GM19438 (cell line): ENCODE results near the gene PDHA1.

Source experiments
- ATAC-seq: cut with Tn5 transposase; IDR thresholded peaks from one replicate; pipeline ENCODE4 v1.9.1; 2021; ENCODE audit warnings: low read depth; ENCODE audit not compliant: unreplicated experiment

The PDHA1 gene

GRCh38 chrX:19373351-19373891 is 29.7 kb downstream of the PDHA1 start:
- no peak for ATAC-seq

GRCh38 chrX:19375546-19375945 is 31.8 kb downstream of the PDHA1 start:
- no peak for ATAC-seq

GRCh38 chrX:19377799-19378198 is 34.1 kb downstream of the PDHA1 start:
- no peak for ATAC-seq

GRCh38 chrX:19381326-19381725 is 37.6 kb downstream of the PDHA1 start:
- ATAC-seq: no peak

DNA sequence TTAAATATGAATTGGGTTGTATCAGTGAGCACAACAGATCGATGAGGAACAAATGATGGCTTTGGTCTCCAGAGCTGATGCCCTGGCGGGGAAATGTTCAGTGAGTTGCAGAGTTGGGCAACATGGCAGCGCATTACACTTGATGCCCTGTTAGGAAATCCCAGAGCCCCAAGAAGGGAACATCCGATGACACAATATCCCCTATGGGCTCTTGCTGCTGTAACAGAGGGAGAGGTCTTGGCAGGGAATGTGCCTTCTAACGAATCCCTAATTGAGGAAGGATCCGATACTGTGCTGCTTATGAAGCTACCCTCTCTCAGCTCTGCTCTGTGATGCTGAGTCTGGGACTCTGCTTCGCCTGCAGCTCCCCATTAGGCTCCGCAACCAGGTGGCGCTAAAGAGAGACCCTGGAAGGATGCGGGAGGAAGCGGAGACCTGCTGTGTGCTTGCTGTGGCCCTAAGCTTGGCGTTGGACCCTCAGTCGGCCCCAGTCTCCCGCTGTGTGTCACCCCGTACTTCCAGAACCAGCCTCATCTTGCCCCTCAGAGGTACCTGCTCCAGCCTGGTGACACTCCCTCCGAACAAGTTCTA is 38.9 kb downstream of the PDHA1 start:
- peak; percentile 60 for ATAC-seq

- no peak for ATAC-seq
Observed at GRCh38 chrX:19386679-19387078, 43.0 kb downstream of the PDHA1 start.

- ATAC-seq: no peak
Observed at GRCh38 chrX:19388064-19388679, 44.4 kb downstream of the PDHA1 start.

DNA sequence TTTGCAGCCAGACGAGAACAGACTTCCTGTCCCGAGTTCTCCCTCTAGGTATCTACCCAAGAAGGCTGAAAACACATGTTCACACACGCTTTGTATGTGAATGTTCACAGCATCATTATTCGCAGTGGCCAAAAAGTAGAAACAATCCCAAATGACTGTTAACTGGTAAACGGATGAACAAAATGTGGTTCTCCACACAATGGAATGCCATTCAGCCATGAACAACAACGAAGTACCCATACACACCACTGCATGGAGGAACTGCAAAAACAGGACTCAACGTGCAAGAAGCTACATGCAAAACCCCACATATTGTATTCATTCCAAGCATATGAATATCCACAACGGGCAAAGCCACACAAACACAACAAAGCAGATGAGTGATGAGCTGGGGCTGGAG is 45.0 kb downstream of the PDHA1 start:
- no peak for ATAC-seq

GRCh38 chrX:19389227-19389845 is 45.6 kb downstream of the PDHA1 start:
- ATAC-seq: no peak

- no peak for ATAC-seq
Observed at GRCh38 chrX:19392078-19392477, 48.4 kb downstream of the PDHA1 start.

DNA sequence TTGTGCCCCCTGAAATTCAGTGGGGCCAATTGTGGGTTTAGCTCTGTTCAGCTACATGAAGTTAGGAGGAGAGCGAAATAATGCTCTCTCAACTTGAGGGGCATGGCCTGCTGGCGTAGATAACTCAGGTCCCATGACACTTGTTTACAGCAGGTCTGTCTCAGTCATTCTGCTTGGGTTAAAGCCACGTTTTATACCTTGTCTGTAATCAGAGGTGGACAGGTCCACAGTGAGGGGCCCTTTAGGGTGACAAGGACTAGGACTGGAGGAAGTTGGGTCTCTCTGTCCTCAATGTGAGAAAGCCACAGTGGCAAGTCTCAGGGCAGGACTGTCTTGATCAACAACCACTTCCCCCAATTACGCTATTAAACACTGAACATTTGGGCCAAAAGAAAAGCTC is 49.0 kb downstream of the PDHA1 start:
- ATAC-seq: no peak

GRCh38 chrX:19403696-19404095 is 60.0 kb downstream of the PDHA1 start:
- ATAC-seq: no peak

DNA sequence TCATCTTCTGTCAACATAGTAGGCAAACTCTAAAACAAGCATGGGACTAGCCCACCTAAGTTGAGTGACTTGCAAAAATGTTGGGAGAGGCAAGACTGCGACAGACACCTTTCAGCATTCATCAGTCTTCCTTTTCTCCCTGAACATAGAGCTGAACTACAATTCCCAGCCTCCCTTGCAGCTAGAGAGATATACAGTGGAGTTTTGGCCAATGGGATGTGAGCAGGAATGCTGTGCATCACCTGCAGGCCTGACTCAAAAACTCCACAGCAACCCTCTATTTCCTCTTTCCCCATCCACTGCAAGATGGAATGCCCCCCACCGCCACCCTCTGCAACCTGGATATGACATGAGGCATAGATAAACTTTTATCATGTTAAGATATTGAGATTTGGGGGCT is 66.5 kb downstream of the PDHA1 start:
- no peak for ATAC-seq
